Fibroblast of skin of scalp (primary cell): ENCODE measurements around the gene PDGFD.
A peak's percentile ranks its signal among the peaks of the same experiment; 100 is the strongest.

ENCODE experiments used
- DNase-seq: peaks from one replicate; pipeline ENCODE4 v3.0.0-alpha.2; 2013

Gene PDGFD

GRCh38 chr11:103998826-103999508 is 165.0 kb downstream of the PDGFD start:
- no peak for DNase-seq

- no peak for DNase-seq
Observed at GRCh38 chr11:103997082-103997481, 166.9 kb downstream of the PDGFD start.

GRCh38 chr11:103995896-103996295 is 168.1 kb downstream of the PDGFD start:
- DNase-seq, result peak; percentile 73

- no peak for DNase-seq
Observed at GRCh38 chr11:103994518-103994917, 169.4 kb downstream of the PDGFD start.

- DNase-seq, result peak; percentile 91
Observed at GRCh38 chr11:103994094-103994493, 169.9 kb downstream of the PDGFD start.

GRCh38 chr11:103993507-103993906 is 170.4 kb downstream of the PDGFD start:
- DNase-seq, result peak; percentile 32

GRCh38 chr11:103988595-103988969 is 175.4 kb downstream of the PDGFD start:
- DNase-seq, result no peak

- DNase-seq, result no peak
Observed at GRCh38 chr11:103987629-103988594, 176.0 kb downstream of the PDGFD start.

- no peak for DNase-seq
Observed at GRCh38 chr11:103985041-103985440, 178.9 kb downstream of the PDGFD start.

GRCh38 chr11:103980108-103980507 is 183.8 kb downstream of the PDGFD start:
- DNase-seq, result no peak

GRCh38 chr11:103978616-103979595 is 185.0 kb downstream of the PDGFD start:
- DNase-seq, result no peak

GRCh38 chr11:103972013-103972412 is 191.9 kb downstream of the PDGFD start:
- no peak for DNase-seq

- no peak for DNase-seq
Observed at GRCh38 chr11:103970701-103971249, 193.2 kb downstream of the PDGFD start.

GRCh38 chr11:103968685-103969084 is 195.3 kb downstream of the PDGFD start:
- DNase-seq, result no peak

GRCh38 chr11:103967985-103968384 is 196.0 kb downstream of the PDGFD start:
- no peak for DNase-seq

GRCh38 chr11:103964390-103964789 is 199.6 kb downstream of the PDGFD start:
- no peak for DNase-seq

GRCh38 chr11:103963648-103964047 is 200.3 kb downstream of the PDGFD start:
- DNase-seq, result no peak

GRCh38 chr11:103961010-103961409 is 202.9 kb downstream of the PDGFD start:
- DNase-seq, result peak; percentile 87

GRCh38 chr11:103960108-103960507 is 203.8 kb downstream of the PDGFD start:
- DNase-seq, result no peak

GRCh38 chr11:103959279-103959942 is 204.5 kb downstream of the PDGFD start:
- DNase-seq, result peak; percentile 90

GRCh38 chr11:103958475-103959215 is 205.3 kb downstream of the PDGFD start:
- no peak for DNase-seq
